HG02571 (cell line): ENCODE measurements around the gene OR1E2.
"Not testable (repeated sequence)": the region's sequence is repeated elsewhere in the genome, so short reads cannot be mapped to it uniquely, and the experiment has no call there.

Experiments used
- ATAC-seq: cut with Tn5 transposase; IDR thresholded peaks from one replicate; pipeline ENCODE4 v1.9.1; 2021; ENCODE audit warnings: mild to moderate bottlenecking, moderate library complexity; ENCODE audit not compliant: unreplicated experiment

OR1E2 gene

DNA sequence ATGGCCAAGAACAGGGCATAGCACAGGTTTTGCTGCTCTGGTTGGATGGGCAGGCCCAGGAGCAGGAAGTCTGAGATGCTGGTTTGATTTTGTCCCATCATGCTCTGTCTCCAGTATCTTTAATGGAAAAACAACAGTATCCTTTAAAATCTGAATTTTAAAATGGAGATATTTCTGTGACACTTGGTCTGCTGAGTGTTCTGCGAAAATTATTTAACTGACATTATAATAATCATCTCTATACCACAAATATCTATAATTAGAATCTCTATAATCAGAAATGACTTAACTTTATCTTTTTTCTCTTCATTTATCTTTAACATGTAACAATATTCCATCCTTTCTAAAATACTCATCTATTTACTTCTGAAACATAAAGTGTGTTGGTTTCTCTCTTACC lies 35.3 kb downstream of the OR1E2 start, which contains the start of gene OR1E1:
OR1E1 (minus strand) TSS at position 101 of the 400 bp plus-strand sequence; CDS start at position 101, 0 bp downstream.
- no peak for ATAC-seq

DNA sequence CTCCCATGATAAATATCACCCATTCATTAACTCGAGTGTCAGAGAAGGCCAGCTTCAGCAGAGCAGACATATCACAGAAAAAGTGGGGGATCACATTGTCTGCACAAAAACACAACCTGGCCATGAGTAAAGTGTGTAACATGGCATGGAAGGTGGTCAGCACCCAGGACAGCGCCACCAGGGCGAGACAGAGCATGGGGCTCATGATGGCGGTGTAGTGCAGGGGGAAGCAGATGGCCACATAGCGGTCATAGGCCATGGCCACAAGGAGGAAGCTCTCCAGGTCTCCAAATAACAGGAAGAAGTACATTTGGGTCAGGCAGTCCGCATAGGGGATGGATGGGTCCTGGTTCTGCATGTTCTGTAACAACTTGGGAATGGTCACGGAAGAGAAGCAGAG lies 35.8 kb downstream of the OR1E2 start:
- not testable (repeated sequence) for ATAC-seq

DNA sequence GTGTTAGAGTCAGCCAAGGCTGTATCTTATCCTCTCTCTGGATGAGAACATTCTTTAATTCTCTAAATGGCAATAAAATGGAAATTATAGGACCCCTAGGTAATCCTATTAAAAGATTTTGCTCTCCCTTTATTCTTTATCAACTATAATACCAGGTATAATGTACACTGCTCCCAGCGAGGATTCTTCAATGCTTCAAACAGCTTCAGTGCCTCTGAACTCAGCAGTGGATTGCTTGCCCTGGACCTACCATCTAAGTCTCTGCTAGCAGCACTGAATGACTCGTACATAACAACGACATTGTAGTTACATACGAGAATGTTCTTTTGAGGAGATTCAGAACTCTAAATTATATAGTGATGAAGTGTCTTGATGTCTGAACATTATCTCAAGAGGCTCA lies 43.9 kb downstream of the OR1E2 start:
- ATAC-seq = no peak

DNA sequence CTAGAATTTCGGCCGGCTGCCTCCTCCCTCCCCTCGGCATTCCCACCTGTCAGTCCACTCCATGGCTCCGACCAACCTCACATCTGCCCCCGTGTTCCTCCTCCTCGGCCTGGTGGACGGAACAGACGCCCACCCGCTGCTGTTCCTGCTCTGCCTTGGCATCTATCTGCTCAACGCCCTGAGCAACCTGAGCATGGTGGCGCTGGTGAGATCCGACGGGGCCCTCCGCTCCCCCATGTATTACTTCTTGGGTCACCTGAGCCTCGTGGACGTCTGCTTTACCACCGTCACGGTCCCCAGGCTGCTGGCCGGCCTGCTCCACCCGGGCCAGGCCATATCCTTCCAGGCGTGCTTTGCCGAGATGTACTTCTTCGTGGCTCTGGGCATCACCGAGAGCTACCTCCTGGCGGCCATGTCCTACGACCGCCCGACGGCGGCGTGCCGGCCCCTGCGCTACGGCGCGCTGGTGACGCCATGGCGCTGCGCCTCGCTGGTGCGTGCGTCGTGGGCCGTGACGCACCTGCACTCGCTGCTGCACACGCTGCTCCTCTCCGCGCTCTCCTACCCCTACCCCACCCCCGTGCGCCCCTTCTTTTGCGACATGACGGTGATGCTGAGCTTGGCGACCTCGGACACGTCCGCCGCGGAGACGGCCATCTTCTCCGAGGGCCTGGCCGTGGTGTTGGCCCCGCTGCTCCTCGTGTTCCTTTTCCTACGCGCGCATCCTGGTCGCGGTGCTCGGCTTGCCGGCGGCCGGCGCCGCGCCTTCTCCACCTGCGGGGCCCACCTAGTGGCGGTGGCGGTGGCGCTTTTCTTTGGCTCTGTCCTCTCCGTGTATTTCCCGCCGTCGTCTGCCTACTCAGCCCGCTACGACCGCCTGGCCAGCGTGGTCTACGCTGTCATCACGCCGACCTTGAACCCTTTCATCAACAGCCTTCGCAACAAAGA lies 47.5 kb downstream of the OR1E2 start, which contains the start of gene OR3A2:
OR3A2 (minus strand) TSS at position 440 of the 948 bp plus-strand sequence.
- no peak for ATAC-seq
